Measurements from ENCODE around the gene CDC42.

DNA sequence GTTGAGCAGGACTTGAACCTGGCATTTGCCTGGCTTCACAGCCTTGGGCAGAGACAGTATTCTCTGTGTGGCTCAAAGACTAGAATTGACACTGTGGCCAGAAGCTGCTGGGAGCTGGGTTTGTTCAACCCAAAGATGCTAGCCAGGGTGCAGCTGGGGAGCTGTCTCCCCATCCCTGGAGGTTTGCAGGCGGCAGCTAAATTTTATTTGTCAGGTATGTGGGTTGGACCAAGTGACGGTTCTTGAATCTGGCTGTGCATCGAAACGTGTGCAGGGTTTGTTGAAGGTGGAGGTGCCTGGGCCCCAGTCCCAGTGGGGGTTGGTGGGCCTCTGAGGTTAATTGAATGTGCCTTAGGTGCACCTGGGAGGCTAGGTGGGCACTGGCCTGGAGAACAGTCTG, 78.6 kb downstream of the CDC42 start:
- TF ChIP-seq, protein P1, sequence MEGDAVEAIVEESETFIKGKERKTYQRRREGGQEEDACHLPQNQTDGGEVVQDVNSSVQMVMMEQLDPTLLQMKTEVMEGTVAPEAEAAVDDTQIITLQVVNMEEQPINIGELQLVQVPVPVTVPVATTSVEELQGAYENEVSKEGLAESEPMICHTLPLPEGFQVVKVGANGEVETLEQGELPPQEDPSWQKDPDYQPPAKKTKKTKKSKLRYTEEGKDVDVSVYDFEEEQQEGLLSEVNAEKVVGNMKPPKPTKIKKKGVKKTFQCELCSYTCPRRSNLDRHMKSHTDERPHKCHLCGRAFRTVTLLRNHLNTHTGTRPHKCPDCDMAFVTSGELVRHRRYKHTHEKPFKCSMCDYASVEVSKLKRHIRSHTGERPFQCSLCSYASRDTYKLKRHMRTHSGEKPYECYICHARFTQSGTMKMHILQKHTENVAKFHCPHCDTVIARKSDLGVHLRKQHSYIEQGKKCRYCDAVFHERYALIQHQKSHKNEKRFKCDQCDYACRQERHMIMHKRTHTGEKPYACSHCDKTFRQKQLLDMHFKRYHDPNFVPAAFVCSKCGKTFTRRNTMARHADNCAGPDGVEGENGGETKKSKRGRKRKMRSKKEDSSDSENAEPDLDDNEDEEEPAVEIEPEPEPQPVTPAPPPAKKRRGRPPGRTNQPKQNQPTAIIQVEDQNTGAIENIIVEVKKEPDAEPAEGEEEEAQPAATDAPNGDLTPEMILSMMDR (conservative IDR thresholded peaks at IDR 0.05; ENCODE audit: low read depth, low read length): no peak
- TF ChIP-seq EZH2 (IDR thresholded peaks at IDR 0.05; ENCODE audit: borderline replicate concordance, low read depth, low read length, poor library complexity, severe bottlenecking): no peak
